Measurements from ENCODE around the gene KIF7. TPM values are rescaled to one million over a fixed set of nuclear protein-coding genes. Genes with fewer than 3 reads are reported as not detected.

The KIF7 gene
- total RNA-seq, 4 donors from 2014 or later, result 2.0 to 17.3 (median 11.3) TPM

GRCh38 chr15:89669941-89670340 lies 14.7 kb upstream of the KIF7 start:
- H3K9me3 ChIP-seq, result no peaks in the 10 kb centered on the region
- no peak overlapping the region for H3K4me3 ChIP-seq
- no peak overlapping the region for H3K27ac ChIP-seq
- peaks cover 0 to 5% of the 10 kb centered on the region in 2 donors for H3K4me1 ChIP-seq
- no peaks in the 10 kb centered on the region for H3K36me3 ChIP-seq
- intact Hi-C loops (cut with DNase I; ENCODE audit: low total_unique reads), result no loop called here
- TF ChIP-seq CTCF (IDR thresholded peaks at IDR 0.05) (no peak), POLR2A (IDR thresholded peaks at IDR 0.05) (no peak)
- DNase-seq, result no peak
- H3K27me3 ChIP-seq, result no peaks in the 10 kb centered on the region

- no peaks in the 10 kb centered on the region for H3K27me3 ChIP-seq
- no peak for DNase-seq
- no peaks in the 10 kb centered on the region for H3K36me3 ChIP-seq
- no peak overlapping the region for H3K4me3 ChIP-seq
- TF ChIP-seq POLR2A (IDR thresholded peaks at IDR 0.05), result no peak
- no peak for TF ChIP-seq CTCF (IDR thresholded peaks at IDR 0.05)
- peaks cover 0 to 10% of the 10 kb centered on the region in 2 donors for H3K4me1 ChIP-seq
- H3K9me3 ChIP-seq, result no peaks in the 10 kb centered on the region
- H3K27ac ChIP-seq, result no peak overlapping the region
- intact Hi-C loops (cut with DNase I; ENCODE audit: low total_unique reads), result no loop called here
Observed at GRCh38 chr15:89669309-89669865, 14.1 kb upstream of the KIF7 start.

GRCh38 chr15:89668171-89668570 lies 12.9 kb upstream of the KIF7 start:
- H3K9me3 ChIP-seq, result no peaks in the 10 kb centered on the region
- intact Hi-C loops (cut with DNase I; ENCODE audit: low total_unique reads), result no loop called here
- H3K4me3 ChIP-seq, result no peak overlapping the region

GRCh38 chr15:89667706-89667960 lies 12.4 kb upstream of the KIF7 start:
- intact Hi-C loops (cut with DNase I; ENCODE audit: low total_unique reads), result no loop called here
- TF ChIP-seq CTCF (IDR thresholded peaks at IDR 0.05) (no peak), POLR2A (IDR thresholded peaks at IDR 0.05) (no peak)
- no peaks in the 10 kb centered on the region for H3K36me3 ChIP-seq
- no peak for DNase-seq
- no peak overlapping the region for H3K27ac ChIP-seq
- no peaks in the 10 kb centered on the region for H3K27me3 ChIP-seq
- H3K4me1 ChIP-seq, result peaks cover 0 to 11% of the 10 kb centered on the region in 2 donors
- H3K9me3 ChIP-seq, result no peaks in the 10 kb centered on the region
- no peak overlapping the region for H3K4me3 ChIP-seq

More at GRCh38 chr15:89668171-89668570, 12.9 kb upstream of the KIF7 start:
- H3K4me1 ChIP-seq, result peaks cover 0 to 11% of the 10 kb centered on the region in 2 donors
- no peak overlapping the region for H3K27ac ChIP-seq
- TF ChIP-seq POLR2A (IDR thresholded peaks at IDR 0.05) (no peak), CTCF (IDR thresholded peaks at IDR 0.05) (no peak)
- no peaks in the 10 kb centered on the region for H3K36me3 ChIP-seq
- H3K27me3 ChIP-seq, result no peaks in the 10 kb centered on the region
- no peak for DNase-seq

- Histone ChIP-seq H3K36me3 (no peaks in the 10 kb centered on the region), H3K4me3 (no peak overlapping the region), H3K27ac (no peak overlapping the region), H3K27me3 (no peaks in the 10 kb centered on the region), H3K4me1 (peaks cover 0 to 11% of the 10 kb centered on the region in 2 donors), H3K9me3 (no peaks in the 10 kb centered on the region)
- intact Hi-C loops (cut with DNase I; ENCODE audit: low total_unique reads), result no loop called here
- DNase-seq, result no peak
- no peak for TF ChIP-seq POLR2A (IDR thresholded peaks at IDR 0.05)
- TF ChIP-seq CTCF (IDR thresholded peaks at IDR 0.05), result no peak
Observed at GRCh38 chr15:89666858-89667705, 11.8 kb upstream of the KIF7 start.
